B cell (primary cell): ENCODE measurements around the gene AKR7A3. TPM values are rescaled to one million over a fixed set of nuclear protein-coding genes. Genes with fewer than 3 reads are reported as not detected.

ENCODE experiments used
- ATAC-seq: fragments of 200-7000 bp; cut with Tn5 transposase; one replicate; pipeline ENCODE4 v1.10.0; 2021; ENCODE audit warnings: low read depth, mild to moderate bottlenecking, moderate number of reproducible peaks, moderate library complexity
- CTCF ChIA-PET: fragments of 350-600 bp; sonication (Branson Sonifier 250); formaldehyde crosslinking; loops from one replicate; lab custom pipeline; 2021; ENCODE audit warnings: antibody characterized with exemption, inconsistent platforms; lab: Charles Lee
- POLR2A ChIA-PET: fragments of 350-600 bp; sonication (Branson Sonifier 250); formaldehyde crosslinking; loops from one replicate; lab custom pipeline; 2021; ENCODE audit warnings: antibody characterized with exemption; lab: Charles Lee
- DNase-seq: peaks from one replicate; pipeline ENCODE4 v3.0.0; 2013
- H2AFZ ChIP-seq: 2 replicates; pipeline ENCODE4 v1.6.1; 2012; ENCODE audit warnings: mild to moderate bottlenecking, low read depth, low read length; ENCODE audit not compliant: insufficient read depth, poor library complexity, severe bottlenecking
- H3K27ac ChIP-seq, 2 donors: 1 replicate in 1 of 2; 2 replicates in 1 of 2; pipeline ENCODE4 v1.5.1; 2012 to 2013; ENCODE audit warnings: low read length in 2 of 2, mild to moderate bottlenecking in 2 of 2, moderate library complexity in 1 of 2
- H3K27me3 ChIP-seq, 4 experiments: fragments of 200-600 bp in 1 of 4; sonication (generic) in 1 of 4; replicated peaks in 1 of 4; 1 replicate in 2 of 4; 2 replicates in 2 of 4; pipeline versions ENCODE4 v1.6.1 to v1.7.0; 2013 to 2016; ENCODE audit warnings: low read length in 3 of 4, mild to moderate bottlenecking in 2 of 4, mixed read lengths in 1 of 4, moderate library complexity in 1 of 4; ENCODE audit not compliant: insufficient read depth in 4 of 4, control insufficient read depth in 3 of 4; ENCODE audit errors: control extremely low read depth in 1 of 4
- H3K36me3 ChIP-seq, 2 experiments: replicated peaks in 1 of 2; 1 replicate in 1 of 2; 2 replicates in 1 of 2; pipeline versions ENCODE4 v1.6.1 to v1.7.1; 2013; ENCODE audit warnings: low read length in 1 of 2; ENCODE audit not compliant: insufficient read depth in 2 of 2, control insufficient read depth in 1 of 2; ENCODE audit errors: control extremely low read depth in 1 of 2, extremely low read depth in 1 of 2
- H3K4me1 ChIP-seq, 2 donors: fragments of 200-600 bp in 1 of 2; sonication (generic) in 1 of 2; 1 replicate in 1 of 2; 2 replicates in 1 of 2; pipeline versions ENCODE4 v1.5.1 to v1.6.1; 2013 to 2017; ENCODE audit warnings: low read length in 2 of 2; ENCODE audit not compliant: control insufficient read depth in 2 of 2, insufficient read depth in 2 of 2
- H3K4me2 ChIP-seq: replicated peaks from 2 replicates; pipeline ENCODE3; 2012; ENCODE audit warnings: mild to moderate bottlenecking, low read depth, low read length; ENCODE audit not compliant: poor library complexity, severe bottlenecking
- H3K4me3 ChIP-seq, 5 experiments: fragments of 200-600 bp in 1 of 5; sonication (generic) in 1 of 5; 1 replicate in 3 of 5; 2 replicates in 2 of 5; pipeline versions ENCODE4 v1.5.1 to v1.7.0; 2011 to 2016; ENCODE audit warnings: low read length in 4 of 5, mild to moderate bottlenecking in 4 of 5, low read depth in 2 of 5, control low read depth in 1 of 5, moderate library complexity in 1 of 5; ENCODE audit not compliant: insufficient read depth in 1 of 5; ENCODE audit errors: control extremely low read depth in 1 of 5, extremely low read depth in 1 of 5
- H3K79me2 ChIP-seq: fragments of 200-600 bp; sonication (generic); one replicate; pipeline ENCODE4 v1.6.0; 2016; ENCODE audit warnings: low read length; ENCODE audit not compliant: control insufficient read depth, insufficient read depth
- H3K9ac ChIP-seq: fragments of 200-600 bp; sonication (generic); 2 replicates; pipeline ENCODE4 v1.6.1; 2017; ENCODE audit warnings: mild to moderate bottlenecking, low read length, moderate library complexity
- H3K9me3 ChIP-seq, 3 donors: one replicate each; pipeline versions ENCODE4 v1.6.1 to v1.7.1; 2013; ENCODE audit warnings: low read length in 2 of 3; ENCODE audit not compliant: control insufficient read depth in 2 of 3, insufficient read depth in 1 of 3; ENCODE audit errors: control extremely low read depth in 1 of 3
- H4K20me1 ChIP-seq: 2 replicates; pipeline ENCODE4 v1.6.0; 2012; ENCODE audit warnings: mild to moderate bottlenecking, low read length; ENCODE audit not compliant: insufficient read depth, control insufficient read depth, poor library complexity, severe bottlenecking
- H3K27ac Mint-ChIP-seq: one replicate; pipeline ENCODE4 v1.8.0; 2021; ENCODE audit warnings: mixed read lengths
- H3K27me3 Mint-ChIP-seq: one replicate; pipeline ENCODE4 v1.8.0; 2021; ENCODE audit warnings: mixed read lengths
- H3K4me1 Mint-ChIP-seq: one replicate; pipeline ENCODE4 v1.8.0; 2021; ENCODE audit warnings: mixed read lengths
- H3K4me3 Mint-ChIP-seq: one replicate; pipeline ENCODE4 v1.8.0; 2021; ENCODE audit warnings: mixed read lengths
- H3K9me3 Mint-ChIP-seq: one replicate; pipeline ENCODE4 v1.8.0; 2022; ENCODE audit warnings: mixed read lengths; ENCODE audit not compliant: insufficient read depth
- EZH2 ChIP-seq: IDR thresholded peaks from 2 replicates; pipeline ENCODE4 v1.6.1; 2012; ENCODE audit warnings: borderline replicate concordance, low read depth, mild to moderate bottlenecking, moderate library complexity, low read length; ENCODE audit not compliant: insufficient read depth, poor library complexity, severe bottlenecking
- WGBS: methylation state at CpG from one replicate; pipeline ENCODE4 v1.1.5; 2013; ENCODE audit warnings: missing lambda C conversion rate; ENCODE audit not compliant: insufficient coverage; 5-methylcytosine and 5-hydroxymethylcytosine counted together
- intact Hi-C: fragments of 100-400 bp; cut with micrococcal nuclease; formaldehyde crosslinking; loops from one replicate; pipeline ENCODE4 v1.10.0; 2022
- polyA plus RNA-seq: library from polyadenylated mRNA; depleted of rRNA; stranded (reverse); fragments of >200 nt; gene quantifications from 2 replicates; pipeline ENCODE4 v1.2.3, GENCODE V29; 2012
- total RNA-seq, 2 donors: library from RNA; stranded (reverse); fragments of 120-200 nt in 1 of 2; gene quantifications; 1 replicate in 1 of 2; 2 replicates in 1 of 2; pipeline versions ENCODE4 v1.2.3 to v1.2.4, GENCODE V29; 2013 to 2022
- TF ChIP-seq, protein P1 (sequence below): fragments of 200-600 bp; IDR thresholded peaks from one replicate; pipeline ENCODE4 v1.8.0; 2022; ENCODE audit warnings: antibody characterized with exemption, mild to moderate bottlenecking

AKR7A3 gene
- total and polyA plus RNA-seq, 2 donors (not counting 1 experiment from before 2014, with no cell fraction given): 0.97 to 1.8 TPM

DNA sequence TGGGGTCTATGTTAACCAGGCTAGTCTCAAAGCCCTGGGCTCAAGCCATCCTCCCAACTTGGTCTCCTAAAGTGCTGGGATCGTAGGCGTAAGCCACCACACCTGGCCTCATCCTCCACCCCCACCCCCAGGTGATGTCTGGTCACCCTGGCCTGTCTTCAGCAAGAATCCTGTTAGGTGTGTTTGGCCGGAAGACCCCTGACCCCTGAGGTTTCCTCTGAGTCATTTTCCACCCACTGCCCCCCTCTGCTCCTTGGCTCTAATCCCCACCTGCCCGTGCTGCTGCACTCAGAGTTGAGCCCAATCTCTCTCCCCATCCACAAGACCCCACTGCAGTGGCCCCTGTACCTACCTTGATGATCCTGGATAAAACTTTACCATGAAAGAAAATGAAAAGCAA is 48.7 kb upstream of the AKR7A3 start:
- POLR2A ChIA-PET: no interaction called here
- no peak for TF ChIP-seq EZH2
- TF ChIP-seq, protein P1, sequence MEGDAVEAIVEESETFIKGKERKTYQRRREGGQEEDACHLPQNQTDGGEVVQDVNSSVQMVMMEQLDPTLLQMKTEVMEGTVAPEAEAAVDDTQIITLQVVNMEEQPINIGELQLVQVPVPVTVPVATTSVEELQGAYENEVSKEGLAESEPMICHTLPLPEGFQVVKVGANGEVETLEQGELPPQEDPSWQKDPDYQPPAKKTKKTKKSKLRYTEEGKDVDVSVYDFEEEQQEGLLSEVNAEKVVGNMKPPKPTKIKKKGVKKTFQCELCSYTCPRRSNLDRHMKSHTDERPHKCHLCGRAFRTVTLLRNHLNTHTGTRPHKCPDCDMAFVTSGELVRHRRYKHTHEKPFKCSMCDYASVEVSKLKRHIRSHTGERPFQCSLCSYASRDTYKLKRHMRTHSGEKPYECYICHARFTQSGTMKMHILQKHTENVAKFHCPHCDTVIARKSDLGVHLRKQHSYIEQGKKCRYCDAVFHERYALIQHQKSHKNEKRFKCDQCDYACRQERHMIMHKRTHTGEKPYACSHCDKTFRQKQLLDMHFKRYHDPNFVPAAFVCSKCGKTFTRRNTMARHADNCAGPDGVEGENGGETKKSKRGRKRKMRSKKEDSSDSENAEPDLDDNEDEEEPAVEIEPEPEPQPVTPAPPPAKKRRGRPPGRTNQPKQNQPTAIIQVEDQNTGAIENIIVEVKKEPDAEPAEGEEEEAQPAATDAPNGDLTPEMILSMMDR: no peak
- H3K9me3 Mint-ChIP-seq: no peaks in the 10 kb centered on the region
- H3K4me1 Mint-ChIP-seq: no peaks in the 10 kb centered on the region
- Histone ChIP-seq H2AFZ (no peak overlapping the region), H3K9me3 (no peaks in the 10 kb centered on the region), H3K79me2 (no peaks in the 10 kb centered on the region), H3K4me2 (no peak overlapping the region), H3K4me3 (no peak overlapping the region), H3K27ac (no peak overlapping the region), H3K36me3 (peaks cover 0 to 41% of the 10 kb centered on the region in 2 experiments), H3K9ac (no peak overlapping the region), H3K27me3 (no peaks in the 10 kb centered on the region), H4K20me1 (peaks cover 11% of the 10 kb centered on the region), H3K4me1 (no peaks in the 10 kb centered on the region)
- ATAC-seq (no peak), DNase-seq (no peak)
- CTCF ChIA-PET: interaction anchor here (1.3 kb wide), 1 partner anchor 245 kb away, joined by 3 read pairs; no protein-coding TSS in a partner anchor
- H3K27ac Mint-ChIP-seq: no peak overlapping the region
- no peak overlapping the region for H3K4me3 Mint-ChIP-seq
- H3K27me3 Mint-ChIP-seq: no peaks in the 10 kb centered on the region
- 98% methylated on average over 4 of the region's 4 CpGs for WGBS
- intact Hi-C loops: no loop called here

GRCh38 chr1:19336543-19336942 is 48.0 kb upstream of the AKR7A3 start:
- ChIA-PET CTCF (interaction anchor here (1.3 kb wide), 1 partner anchor 246 kb away, joined by 3 read pairs; no protein-coding TSS in a partner anchor), POLR2A (no interaction called here)
- H3K9ac ChIP-seq: no peak overlapping the region
- H3K79me2 ChIP-seq: no peaks in the 10 kb centered on the region
- H3K27ac ChIP-seq: no peak overlapping the region
- H3K4me1 ChIP-seq: no peaks in the 10 kb centered on the region
- DNase-seq (no peak), ATAC-seq (no peak)
- no peaks in the 10 kb centered on the region for H3K27me3 Mint-ChIP-seq
- H3K27me3 ChIP-seq: no peaks in the 10 kb centered on the region
- WGBS: 87% methylated on average over 7 of the region's 7 CpGs
- H4K20me1 ChIP-seq: peaks cover 11% of the 10 kb centered on the region
- no peak overlapping the region for H3K27ac Mint-ChIP-seq
- H3K4me2 ChIP-seq: no peak overlapping the region
- H2AFZ ChIP-seq: no peak overlapping the region
- H3K9me3 Mint-ChIP-seq: no peaks in the 10 kb centered on the region
- intact Hi-C loops: no loop called here
- H3K4me3 ChIP-seq: no peak overlapping the region
- no peaks in the 10 kb centered on the region for H3K4me1 Mint-ChIP-seq
- H3K9me3 ChIP-seq: no peaks in the 10 kb centered on the region
- H3K4me3 Mint-ChIP-seq: no peak overlapping the region
- TF ChIP-seq, protein P1: no peak
- TF ChIP-seq EZH2: no peak
- peaks cover 0 to 34% of the 10 kb centered on the region in 2 experiments for H3K36me3 ChIP-seq
